DLD1 (cell line): ENCODE data around the gene DUSP1.

Experiments
- in situ Hi-C: cut with HindIII; loops from 2 replicates; pipeline ENCODE4 v1.10.0; 2017; ENCODE audit warnings: low sequenced_read_pairs

DUSP1 gene

GRCh38 chr5:172782169-172783039, 11.4 kb upstream of the DUSP1 start:
- in situ Hi-C loops = no loop called here

- in situ Hi-C loops = no loop called here
Observed at GRCh38 chr5:172779691-172780341, 8.8 kb upstream of the DUSP1 start.

DNA sequence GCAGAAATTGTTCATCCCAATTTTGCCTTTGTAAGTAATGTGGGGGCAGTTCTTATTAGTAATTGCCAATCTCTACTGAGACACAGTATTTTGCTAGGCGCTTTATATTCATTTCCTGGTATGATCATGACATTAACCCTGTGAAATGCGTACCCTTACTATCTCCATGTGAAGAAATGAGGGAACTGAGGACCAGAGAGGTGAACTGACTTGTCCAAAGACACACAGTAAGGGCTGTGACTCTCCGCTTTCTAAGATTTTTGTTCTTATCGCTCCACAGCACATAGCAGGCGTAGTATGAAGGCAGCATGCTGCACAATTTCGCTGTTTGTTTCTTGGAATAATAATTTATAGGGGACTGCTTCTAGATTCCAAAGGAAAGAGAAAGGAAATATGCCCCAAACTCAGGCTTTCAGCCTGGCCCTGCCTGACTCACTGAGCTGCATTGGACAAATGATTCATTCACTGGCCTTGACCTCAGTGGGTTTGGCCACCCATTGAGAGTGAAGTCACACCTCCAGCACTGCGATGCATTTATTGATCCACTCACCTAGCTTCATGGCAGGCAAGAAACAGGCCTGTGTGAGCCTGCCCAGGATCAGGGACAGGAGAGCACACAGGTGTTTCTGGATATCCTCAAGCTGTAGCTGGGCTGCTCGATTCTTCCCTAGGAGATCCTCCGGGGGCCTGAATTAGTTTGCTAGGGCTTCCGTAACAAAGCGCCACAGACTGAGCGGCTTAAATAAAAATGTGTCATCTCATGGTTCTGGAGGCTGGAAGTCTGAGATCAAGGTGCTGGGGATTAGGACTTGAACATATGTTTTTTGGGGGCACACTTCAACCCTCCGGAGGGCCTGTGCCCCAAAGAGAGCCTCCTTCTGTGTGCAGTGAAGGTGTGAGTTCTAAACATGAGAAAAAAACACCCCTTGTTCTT, 7.2 kb upstream of the DUSP1 start:
- in situ Hi-C loops = no loop called here

GRCh38 chr5:172776235-172776594, 5.2 kb upstream of the DUSP1 start:
- in situ Hi-C loops = no loop called here

- in situ Hi-C loops = no loop called here
Observed at GRCh38 chr5:172775326-172776234, 4.6 kb upstream of the DUSP1 start.

GRCh38 chr5:172774561-172775315, 3.7 kb upstream of the DUSP1 start:
- in situ Hi-C loops = no loop called here

- in situ Hi-C loops = no loop called here
Observed at GRCh38 chr5:172773481-172774469, 2.8 kb upstream of the DUSP1 start.

- in situ Hi-C loops = no loop called here
Observed at GRCh38 chr5:172772112-172772906, 1.3 kb upstream of the DUSP1 start.

DNA sequence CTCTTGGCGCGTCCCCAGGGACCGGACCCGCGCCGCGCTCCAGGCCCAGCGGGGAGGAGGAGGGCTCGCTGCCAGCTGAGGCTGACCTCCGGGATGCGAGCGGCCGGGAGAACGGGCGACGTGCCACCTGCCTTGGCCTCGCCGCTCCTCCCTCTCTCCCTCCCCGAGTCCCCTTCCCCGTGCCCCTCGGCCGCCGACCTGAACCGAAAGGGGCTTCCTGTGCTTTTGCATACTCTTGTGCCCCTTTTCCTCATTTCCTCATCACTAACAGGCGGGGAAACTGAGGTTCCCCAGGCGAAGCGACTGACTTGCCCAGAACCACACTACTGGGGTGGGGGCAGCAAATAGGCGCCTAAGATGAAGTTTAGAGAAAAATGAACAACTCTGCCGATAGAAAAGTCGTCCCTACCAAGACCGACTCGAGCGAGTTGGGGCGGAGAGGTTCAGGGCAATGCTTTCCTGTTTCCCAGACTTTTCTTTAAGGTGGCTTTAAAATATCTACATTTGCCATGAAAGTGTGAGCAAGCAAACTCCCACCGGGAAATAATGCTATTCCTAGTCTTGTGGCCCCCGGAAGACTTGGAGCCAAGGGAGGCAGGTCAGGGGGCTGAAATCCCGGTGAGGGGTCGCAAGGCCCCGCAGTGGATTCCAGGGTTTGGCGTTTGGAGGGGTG, 580 bp upstream of the DUSP1 start:
- in situ Hi-C loops = no loop called here

DNA sequence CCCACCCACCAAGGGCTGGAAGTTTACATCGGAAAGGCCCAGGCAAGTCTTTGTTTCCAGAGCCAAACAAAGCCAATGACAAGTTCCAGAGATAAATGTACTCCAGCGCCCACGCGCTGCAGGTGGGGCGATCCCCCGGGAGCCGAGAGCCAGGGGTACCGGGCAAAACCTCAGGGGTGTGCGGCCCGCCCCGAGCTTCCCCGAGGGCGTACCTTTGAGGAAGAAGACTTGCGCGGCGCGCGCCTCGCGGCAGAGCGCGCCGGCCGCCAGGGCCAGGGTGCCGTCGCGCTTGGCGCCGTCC, 671 bp downstream of the DUSP1 start:
- in situ Hi-C loops = no loop called here

- in situ Hi-C loops = no loop called here
Observed at GRCh38 chr5:172769616-172770373, 1.2 kb downstream of the DUSP1 start.

DNA sequence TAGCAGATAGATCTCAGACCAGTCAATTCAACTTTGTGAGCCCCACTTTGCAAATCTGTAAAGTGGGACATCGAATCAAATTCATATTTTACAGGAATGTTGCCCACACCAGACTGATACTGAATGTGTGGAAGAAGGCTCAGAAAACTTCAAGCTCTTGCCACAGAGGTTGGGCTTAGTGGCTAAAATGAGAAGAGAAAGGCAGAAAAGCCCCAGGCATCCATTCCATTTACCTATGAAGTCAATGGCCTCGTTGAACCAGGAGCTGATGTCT, 1.7 kb downstream of the DUSP1 start:
- in situ Hi-C loops = no loop called here

DNA sequence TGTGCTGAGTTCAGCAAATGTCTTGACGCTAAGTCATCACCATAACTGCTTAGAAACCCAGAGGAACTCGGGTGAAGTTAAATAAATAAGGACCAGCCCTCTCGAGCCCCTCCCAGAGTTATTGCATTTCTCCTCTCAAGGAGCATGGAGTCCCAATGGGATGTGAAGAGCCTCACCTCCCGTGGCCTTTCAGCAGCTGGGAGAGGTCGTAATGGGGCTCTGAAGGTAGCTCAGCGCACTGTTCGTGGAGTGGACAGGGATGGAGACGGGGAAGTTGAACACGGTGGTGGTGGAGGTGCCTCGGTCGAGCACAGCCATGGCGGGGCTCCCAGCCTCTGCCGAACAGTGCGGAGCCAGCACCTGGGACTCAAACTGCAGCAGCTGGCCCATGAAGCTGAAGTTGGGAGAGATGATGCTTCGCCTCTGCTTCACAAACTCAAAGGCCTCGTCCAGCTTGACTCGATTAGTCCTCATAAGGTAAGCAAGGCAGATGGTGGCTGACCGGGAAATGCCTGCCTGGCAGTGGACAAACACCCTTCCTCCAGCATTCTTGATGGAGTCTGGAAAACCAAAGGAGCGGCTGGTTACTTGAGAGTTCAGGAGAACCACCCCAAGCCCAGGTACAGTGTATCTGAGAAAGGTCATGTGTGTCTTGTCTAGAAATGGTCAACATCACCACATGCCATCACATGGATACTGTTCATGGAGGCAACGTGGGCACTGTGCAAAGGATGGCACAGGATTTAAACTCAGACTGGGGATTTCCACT, 2.2 kb downstream of the DUSP1 start:
- in situ Hi-C loops = no loop called here

DNA sequence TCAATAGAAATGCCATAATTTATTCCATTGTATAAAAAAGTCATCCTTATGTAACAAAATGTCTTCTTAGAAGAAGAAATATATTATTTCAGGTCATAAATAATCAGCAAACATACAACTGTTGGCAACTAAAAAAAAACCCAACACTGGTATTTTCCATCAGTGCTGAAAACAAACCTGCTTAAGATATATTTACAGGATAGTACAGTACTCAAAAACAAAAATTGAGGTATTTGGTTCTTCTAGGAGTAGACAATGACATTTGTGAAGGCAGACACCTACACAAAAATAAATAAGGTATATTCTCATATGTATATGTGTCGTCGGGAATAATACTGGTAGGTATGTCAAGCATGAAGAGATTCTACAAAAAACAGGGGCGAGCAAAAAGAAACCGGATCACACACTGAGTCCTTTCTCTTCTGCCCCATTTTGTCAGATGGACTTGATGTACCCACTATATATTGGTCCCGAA, 2.9 kb downstream of the DUSP1 start:
- in situ Hi-C loops = no loop called here

GRCh38 chr5:172766287-172767108, 4.5 kb downstream of the DUSP1 start:
- in situ Hi-C loops = no loop called here
